ENCODE data around the gene TLE5. TPM values are rescaled to one million over a fixed set of nuclear protein-coding genes. Genes with fewer than 3 reads are reported as not detected.
A peak's percentile ranks its signal among the peaks of the same experiment; 100 is the strongest.

TLE5 gene
- total RNA-seq, 3 donors from 2014 or later (not counting 1 experiment from before 2014, with no cell fraction given), result 943 to 1,012 (median 968) TPM

GRCh38 chr19:3045885-3046697, 16.2 kb downstream of the TLE5 start:
- Histone ChIP-seq H3K27ac (ENCODE audit: low read length) (no peak overlapping the region), H3K27me3 (ENCODE audit: control insufficient read depth, insufficient read depth, low read length) (no peaks in the 10 kb centered on the region), H3K9me3 (ENCODE audit: control insufficient read depth, insufficient read depth, low read length) (no peaks in the 10 kb centered on the region), H3K4me3 (ENCODE audit: low read length) (no peak overlapping the region), H3K4me1 (ENCODE audit: control insufficient read depth, insufficient read depth, low read length) (peaks cover 11% of the 10 kb centered on the region), H3K36me3 (ENCODE audit: control insufficient read depth, insufficient read depth, low read length) (no peaks in the 10 kb centered on the region)
- H3K4me1 Mint-ChIP-seq, result peaks cover 7 to 18% of the 10 kb centered on the region in 2 donors
- ATAC-seq (no peak), DNase-seq (no peak)
- 66% methylated on average over 10 of the region's 16 CpGs for WGBS (ENCODE audit: insufficient coverage)
- H3K4me3 Mint-ChIP-seq, result no peak overlapping the region
- no peak overlapping the region for H3K27ac Mint-ChIP-seq
- peaks cover 0 to 14% of the 10 kb centered on the region in 2 donors for H3K27me3 Mint-ChIP-seq (ENCODE audit: low read depth in 2 of 2)
- TF ChIP-seq CTCF (IDR thresholded peaks at IDR 0.05), result no peak
- no peaks in the 10 kb centered on the region for H3K9me3 Mint-ChIP-seq
- no peaks in the 10 kb centered on the region for H3K36me3 Mint-ChIP-seq
- intact Hi-C loops (cut with micrococcal nuclease), result no loop called here

DNA sequence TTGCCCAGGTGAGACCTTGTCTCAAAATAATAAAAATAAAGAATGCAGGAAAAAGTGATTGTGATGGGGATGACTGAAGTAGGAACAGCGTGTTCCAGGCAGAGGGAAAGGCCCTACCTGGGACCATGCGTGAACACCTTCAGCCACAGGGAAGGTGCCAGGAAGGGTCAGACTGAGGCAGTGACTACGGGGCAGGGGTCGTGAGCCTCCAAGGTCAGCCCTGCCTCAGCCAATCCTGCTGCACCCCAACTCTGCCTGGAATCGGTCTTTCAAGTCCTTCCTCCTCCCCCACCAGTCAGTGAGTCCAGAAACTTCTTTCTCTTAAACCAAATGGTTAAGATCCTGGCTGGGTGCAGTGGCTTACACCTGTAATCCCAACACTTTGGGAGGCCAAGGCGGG, 17.1 kb downstream of the TLE5 start:
- no peaks in the 10 kb centered on the region for H3K36me3 Mint-ChIP-seq
- Histone ChIP-seq H3K4me3 (ENCODE audit: low read length) (no peak overlapping the region), H3K27ac (ENCODE audit: low read length) (no peak overlapping the region), H3K9me3 (ENCODE audit: control insufficient read depth, insufficient read depth, low read length) (no peaks in the 10 kb centered on the region), H3K4me1 (ENCODE audit: control insufficient read depth, insufficient read depth, low read length) (peaks cover 11% of the 10 kb centered on the region), H3K27me3 (ENCODE audit: control insufficient read depth, insufficient read depth, low read length) (no peaks in the 10 kb centered on the region), H3K36me3 (ENCODE audit: control insufficient read depth, insufficient read depth, low read length) (no peaks in the 10 kb centered on the region)
- DNase-seq, result no peak
- no peak overlapping the region for H3K27ac Mint-ChIP-seq
- peaks cover 0 to 14% of the 10 kb centered on the region in 2 donors for H3K27me3 Mint-ChIP-seq (ENCODE audit: low read depth in 2 of 2)
- H3K4me1 Mint-ChIP-seq, result peaks cover 7 to 18% of the 10 kb centered on the region in 2 donors
- no peak for ATAC-seq
- 92% methylated on average over 6 of the region's 6 CpGs for WGBS (ENCODE audit: insufficient coverage)
- TF ChIP-seq CTCF (IDR thresholded peaks at IDR 0.05), result no peak
- no peaks in the 10 kb centered on the region for H3K9me3 Mint-ChIP-seq
- H3K4me3 Mint-ChIP-seq, result no peak overlapping the region
- intact Hi-C loops (cut with micrococcal nuclease), result no loop called here

GRCh38 chr19:3042621-3043267, 19.6 kb downstream of the TLE5 start:
- no peak for TF ChIP-seq CTCF (IDR thresholded peaks at IDR 0.05)
- Mint-ChIP-seq H3K4me1 (peaks cover 5 to 11% of the 10 kb centered on the region in 2 donors), H3K4me3 (no peak overlapping the region), H3K9me3 (no peaks in the 10 kb centered on the region), H3K27ac (no peak overlapping the region), H3K36me3 (no peaks in the 10 kb centered on the region), H3K27me3 (ENCODE audit: low read depth in 2 of 2) (peaks cover 0 to 8% of the 10 kb centered on the region in 2 donors)
- WGBS (ENCODE audit: insufficient coverage), result 51% methylated on average over 13 of the region's 15 CpGs
- no peaks in the 10 kb centered on the region for H3K27me3 ChIP-seq (ENCODE audit: control insufficient read depth, insufficient read depth, low read length)
- ATAC-seq, result no peak
- H3K36me3 ChIP-seq (ENCODE audit: control insufficient read depth, insufficient read depth, low read length), result no peaks in the 10 kb centered on the region
- no peaks in the 10 kb centered on the region for H3K9me3 ChIP-seq (ENCODE audit: control insufficient read depth, insufficient read depth, low read length)
- DNase-seq, result peak in 1 of 2 donors; percentile 32
- H3K27ac ChIP-seq (ENCODE audit: low read length), result no peak overlapping the region
- peaks cover 6% of the 10 kb centered on the region for H3K4me1 ChIP-seq (ENCODE audit: control insufficient read depth, insufficient read depth, low read length)
- intact Hi-C loops (cut with micrococcal nuclease), result no loop called here
- H3K4me3 ChIP-seq (ENCODE audit: low read length), result no peak overlapping the region

Measured in natural killer cell (primary cell).